HG02840 (cell line): Measurements from ENCODE around the gene CCNB2.
"Not testable (repeated sequence)": the region's sequence is repeated elsewhere in the genome, so short reads cannot be mapped to it uniquely, and the experiment has no call there.

ENCODE experiments used
- ATAC-seq: cut with Tn5 transposase; IDR thresholded peaks from one replicate; pipeline ENCODE4 v1.9.1; 2021; ENCODE audit warnings: mild to moderate bottlenecking, moderate library complexity, moderate number of reproducible peaks; ENCODE audit not compliant: unreplicated experiment, low FRiP score

CCNB2 gene

DNA sequence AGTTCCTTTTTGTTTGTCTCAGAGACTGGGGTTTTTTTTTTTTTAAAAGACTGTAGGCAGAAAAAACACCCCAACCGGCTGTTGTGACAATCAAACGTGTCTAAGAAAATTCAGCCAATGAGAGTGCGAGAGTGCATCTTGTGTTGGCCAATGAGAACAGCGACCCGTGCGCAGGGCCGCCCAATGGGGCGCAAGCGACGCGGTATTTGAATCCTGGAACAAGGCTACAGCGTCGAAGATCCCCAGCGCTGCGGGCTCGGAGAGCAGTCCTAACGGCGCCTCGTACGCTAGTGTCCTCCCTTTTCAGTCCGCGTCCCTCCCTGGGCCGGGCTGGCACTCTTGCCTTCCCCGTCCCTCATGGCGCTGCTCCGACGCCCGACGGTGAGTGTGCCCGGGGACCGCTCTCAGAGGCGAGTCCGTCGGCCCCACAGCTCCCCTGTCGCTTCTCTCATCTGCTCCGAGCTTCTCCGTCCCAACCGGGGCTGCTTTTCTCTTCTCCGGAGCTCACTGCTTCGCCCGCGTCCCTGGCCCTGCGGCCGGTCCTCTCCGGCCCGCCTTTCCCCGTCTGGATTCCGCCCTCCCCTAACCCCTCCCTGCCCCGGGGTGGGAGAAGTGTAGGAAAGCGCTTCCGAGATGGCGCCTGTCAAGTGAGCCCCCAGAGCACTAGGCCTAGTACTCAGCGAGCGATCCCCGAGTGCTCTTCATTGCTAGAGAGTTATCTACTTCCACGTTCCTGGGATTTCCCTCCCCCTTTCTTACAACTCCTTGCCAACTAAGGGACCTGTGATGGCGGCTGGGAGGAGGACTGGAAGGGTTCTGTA lies at the start of gene CCNB2:
TSS of gene CCNB2 (plus strand) at position 235 of the 821 bp plus-strand sequence. CDS start at position 358, 123 bp downstream.
- ATAC-seq = peak; percentile 97

DNA sequence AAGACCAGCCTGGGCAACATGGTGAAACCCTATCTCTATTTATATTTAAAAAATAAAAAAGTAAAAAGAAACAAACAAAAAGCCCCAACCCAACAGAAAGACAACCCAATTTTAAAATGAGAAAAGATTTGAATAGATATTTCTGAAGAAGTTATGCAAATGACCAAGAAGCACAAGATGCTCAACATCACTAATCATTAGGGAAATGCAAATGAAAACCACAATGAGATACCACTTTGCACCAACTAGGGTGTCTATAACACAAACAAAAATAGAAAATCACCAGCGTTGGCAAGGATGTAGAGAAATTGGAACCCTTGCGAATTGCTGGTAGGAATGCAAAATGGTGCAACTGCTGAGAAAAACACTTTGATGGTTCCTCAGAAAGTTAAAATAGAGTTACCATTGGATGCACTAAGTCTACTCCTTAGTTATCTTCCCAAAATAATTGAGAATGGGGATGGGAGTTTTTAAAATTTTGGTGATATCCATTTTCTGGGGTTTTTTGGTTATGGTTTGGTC lies 45.8 kb upstream of the CCNB2 start:
- no peak for ATAC-seq

DNA sequence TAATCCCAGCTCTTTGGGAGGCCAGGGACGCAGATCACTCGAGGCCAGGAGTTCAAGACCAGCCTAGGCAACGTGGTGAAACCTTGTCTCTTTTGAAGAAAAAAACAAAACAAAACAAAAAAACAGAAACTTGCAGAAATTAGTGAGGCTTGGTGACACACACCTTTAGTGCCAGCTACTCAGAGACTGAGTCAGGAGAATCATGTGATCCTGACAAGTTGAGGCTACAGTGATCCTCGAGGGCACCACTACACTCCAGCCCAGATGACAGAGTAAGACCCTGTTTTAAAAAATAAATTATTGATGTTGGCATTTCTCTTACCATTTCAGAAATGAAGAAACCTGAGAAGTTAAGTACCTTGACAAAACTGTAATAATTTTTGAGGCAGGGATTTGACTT lies 44.6 kb upstream of the CCNB2 start:
- ATAC-seq = no peak

DNA sequence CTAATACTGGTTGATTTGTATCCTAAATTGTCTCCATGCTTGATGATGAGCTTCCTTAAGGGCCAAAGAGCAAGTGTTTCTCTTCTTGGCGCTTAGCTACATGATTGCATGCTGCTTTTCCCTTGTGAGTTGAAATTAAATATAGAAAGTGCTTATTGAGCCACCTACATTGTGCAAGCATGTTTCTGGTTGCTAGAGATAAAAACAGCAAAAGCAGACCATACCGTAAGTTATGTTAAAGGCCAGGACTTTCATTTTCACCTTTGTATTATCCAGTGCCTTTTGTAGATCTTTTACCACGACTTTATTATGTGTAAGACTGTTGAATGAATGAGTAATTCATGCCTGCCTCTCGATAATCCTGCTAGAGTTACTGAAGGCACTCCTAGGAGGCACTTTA lies 41.9 kb upstream of the CCNB2 start:
- no peak for ATAC-seq

DNA sequence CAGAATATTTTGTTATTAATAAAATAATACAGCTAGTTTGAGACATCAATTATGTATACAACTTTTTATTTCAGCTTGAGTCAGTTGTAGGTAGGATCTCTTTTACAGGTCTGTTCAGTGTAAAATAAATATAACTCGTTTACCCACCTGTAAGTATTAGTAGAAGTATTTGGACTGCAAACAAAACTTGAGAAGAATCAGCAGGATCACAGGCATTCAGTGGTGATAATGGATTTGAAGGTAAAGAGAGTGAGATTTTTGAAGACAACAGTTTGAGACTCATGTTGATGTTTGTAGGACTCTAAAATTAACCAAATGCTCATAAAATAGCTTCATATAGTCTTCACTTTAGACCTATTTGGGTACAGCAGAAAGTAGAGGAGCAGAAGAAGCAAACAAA lies 35.5 kb upstream of the CCNB2 start:
- no peak for ATAC-seq

DNA sequence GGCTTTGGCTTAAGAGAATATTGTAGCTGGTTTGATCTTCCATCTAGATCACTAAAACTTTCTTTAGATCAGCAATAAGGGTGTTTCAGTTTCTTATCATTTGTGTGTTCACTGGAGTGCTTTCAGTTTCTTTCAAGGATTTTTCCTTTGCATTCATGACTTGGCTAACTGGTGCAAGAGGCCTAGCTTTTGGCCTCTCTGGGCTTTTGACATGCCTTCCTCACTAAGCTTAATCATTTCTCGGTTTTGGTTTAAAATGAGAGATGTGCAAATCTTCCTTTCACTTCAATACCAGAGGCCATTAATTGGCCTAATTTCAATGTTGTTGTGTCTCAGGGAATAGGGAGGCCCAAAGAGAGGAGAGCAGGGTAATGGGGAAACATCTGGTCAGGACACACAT lies 30.3 kb upstream of the CCNB2 start:
- ATAC-seq = no peak

DNA sequence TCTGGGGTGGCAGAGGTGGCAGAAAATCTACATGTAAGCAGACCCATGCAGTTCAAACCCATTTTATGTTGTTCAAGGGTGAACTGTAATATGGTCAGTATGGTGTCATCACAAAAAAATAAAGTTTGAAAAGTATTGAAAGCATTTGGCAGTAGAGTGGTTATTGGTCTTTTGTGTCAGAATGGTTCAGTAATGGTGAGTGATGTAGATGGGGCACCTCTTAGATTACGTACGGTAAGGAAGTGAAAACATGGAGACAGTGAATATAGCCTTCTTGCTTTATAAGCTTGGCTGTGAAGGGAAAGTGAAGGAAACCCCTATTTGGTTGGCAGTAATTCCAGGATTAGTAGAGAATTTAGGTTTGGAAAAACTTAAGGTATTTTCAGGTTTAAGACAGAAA lies 17.2 kb upstream of the CCNB2 start:
- no peak for ATAC-seq

DNA sequence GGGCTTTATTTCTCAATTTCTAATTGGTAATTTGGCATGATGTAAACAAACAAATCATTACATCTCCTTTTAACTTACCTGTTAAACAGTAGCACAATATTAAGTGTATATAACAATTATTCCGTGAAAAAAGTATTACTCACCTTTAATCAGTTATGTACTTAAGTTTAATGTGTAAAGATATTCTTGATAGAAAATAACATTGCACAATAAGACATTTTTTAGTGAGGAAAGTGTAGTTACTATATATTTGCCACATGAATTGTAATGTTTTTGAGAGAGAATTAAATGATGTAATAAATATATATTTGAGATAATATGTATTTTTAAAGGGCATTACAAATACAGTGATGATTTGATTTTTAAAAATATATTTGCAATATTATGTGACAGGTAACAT lies 10.9 kb upstream of the CCNB2 start:
- no peak for ATAC-seq

DNA sequence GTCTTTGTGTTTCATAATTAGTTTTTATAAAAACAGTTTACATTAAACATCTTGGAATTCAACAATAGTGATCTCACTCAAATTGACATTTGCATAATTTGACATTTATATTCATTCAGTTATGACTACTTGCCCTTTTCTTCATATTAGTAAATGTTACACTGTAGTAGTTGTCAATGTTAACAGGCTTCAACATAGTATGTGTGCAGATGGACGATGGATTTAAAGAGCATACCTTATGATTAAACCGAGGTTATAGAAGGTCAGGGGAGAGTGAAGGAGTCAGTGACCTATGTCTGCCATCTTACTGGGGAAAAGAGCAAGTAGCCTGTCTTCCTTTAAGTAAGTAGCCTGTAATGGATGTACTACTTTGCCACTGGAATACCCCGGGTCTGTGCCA lies 8.5 kb upstream of the CCNB2 start:
- ATAC-seq = no peak

DNA sequence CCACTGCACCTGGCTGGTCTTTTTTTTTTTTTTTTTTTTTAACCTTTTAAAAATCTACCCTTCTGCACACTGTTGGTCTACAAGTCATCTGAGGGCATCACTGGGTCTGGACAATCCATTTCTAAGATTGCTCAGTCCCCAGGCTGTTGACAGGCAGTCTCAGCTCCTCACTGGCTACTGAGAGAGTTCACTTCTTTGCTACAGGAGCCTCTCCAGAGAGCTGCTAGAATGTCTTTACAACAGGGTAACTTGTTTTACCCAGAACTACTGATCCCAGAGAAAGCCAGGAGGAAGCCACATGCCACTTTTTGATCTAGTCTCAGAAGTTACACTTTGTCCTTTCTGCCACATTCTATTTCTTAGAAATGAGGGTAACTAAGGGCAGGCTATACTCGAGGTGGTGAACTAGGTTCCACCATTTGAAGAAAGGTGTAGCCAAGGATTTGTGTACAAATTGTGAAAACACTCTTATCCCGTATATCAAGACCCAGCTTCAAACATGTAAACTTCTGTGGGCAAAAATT lies 5.7 kb upstream of the CCNB2 start:
- no peak for ATAC-seq

DNA sequence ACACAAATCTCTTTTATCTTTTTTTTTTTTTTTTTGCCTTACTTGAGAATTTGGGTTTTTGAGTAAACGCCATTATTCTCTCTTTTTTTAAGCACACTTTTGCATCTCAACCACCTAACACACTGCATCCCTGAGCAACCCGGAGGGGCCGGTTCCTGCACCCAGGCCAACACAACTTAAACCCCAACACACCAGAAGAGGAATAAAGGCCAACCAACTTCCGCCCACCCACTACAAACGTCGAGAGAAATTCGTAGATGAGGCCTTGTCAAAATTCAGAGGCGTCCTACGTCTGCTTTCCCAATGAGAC lies 389 bp upstream of the CCNB2 start:
- no peak for ATAC-seq

DNA sequence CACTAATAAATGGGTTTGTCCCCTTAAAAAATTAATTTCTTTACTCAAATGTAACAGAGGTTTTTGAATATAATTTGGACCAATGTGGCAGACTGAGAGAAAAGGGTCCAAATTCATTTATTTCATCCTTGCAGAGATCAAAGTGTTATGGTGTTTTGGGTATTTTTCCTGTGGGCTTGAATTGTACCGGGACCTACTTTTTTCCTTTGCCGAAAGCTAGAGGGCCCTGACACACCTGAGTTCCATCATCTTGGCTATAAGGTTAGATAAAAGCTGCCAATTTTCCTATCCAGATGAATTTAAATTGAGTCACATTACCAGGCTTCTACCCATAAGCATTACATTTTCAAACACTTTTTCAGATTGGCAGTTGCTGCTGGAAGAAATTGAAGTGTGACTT lies 908 bp downstream of the CCNB2 start:
- no peak for ATAC-seq

DNA sequence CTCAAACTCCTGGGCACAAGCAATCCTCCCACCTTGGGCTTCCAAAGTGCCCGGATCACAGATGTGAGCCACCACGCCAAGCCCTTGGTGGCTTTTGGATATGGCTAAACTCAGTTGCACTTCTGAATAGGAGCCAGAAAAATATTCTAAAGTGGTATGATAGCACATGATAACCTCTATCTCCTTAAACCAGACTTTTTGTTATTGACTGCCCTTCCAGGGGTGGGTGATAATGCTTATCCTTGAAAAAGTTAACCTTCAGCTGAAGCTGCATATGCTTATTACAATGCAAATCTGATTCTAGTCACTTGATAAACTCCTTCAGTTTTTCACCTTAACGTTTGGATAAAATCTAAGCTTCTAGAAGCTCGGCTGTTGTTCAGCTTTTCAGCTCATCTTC lies 6.3 kb downstream of the CCNB2 start:
- no peak for ATAC-seq

DNA sequence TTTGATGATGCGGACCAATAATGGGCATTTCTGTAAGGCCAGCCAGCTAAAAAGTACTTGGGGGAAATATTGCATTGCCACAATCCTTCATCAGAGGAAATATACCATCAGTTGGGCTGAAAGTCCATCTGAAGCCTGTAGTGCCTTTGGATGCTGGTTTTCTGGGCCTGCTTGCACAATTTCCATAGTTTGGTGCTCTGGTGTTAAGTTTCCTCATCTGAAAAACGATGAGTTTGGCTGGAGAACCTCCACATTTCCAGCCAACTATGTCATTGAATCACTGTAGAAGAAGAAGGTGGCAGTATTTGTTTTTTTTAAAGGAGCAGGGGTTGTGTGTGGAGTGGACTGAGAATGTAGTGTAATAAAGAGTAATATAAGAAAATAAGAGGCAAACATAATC lies 10.1 kb downstream of the CCNB2 start:
- no peak for ATAC-seq

DNA sequence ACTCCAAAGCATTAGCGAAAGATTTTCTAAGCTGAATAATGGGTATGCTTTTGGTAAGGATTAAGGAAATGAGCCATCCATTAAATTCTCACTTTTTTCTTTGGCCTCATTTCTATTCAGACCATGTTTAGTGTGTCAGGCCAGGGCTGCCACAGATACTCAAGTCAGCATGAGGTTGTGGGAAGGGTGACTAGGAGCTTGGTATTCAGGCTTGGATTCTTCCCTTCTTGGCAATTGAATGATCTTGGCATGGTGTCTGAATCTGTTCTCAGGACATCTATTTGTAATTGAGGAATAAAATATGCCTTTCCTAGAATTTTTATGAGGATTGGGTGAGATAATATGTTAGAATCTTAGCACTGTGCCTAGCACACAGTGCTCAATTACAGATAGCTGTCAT lies 11.2 kb downstream of the CCNB2 start:
- ATAC-seq = no peak

DNA sequence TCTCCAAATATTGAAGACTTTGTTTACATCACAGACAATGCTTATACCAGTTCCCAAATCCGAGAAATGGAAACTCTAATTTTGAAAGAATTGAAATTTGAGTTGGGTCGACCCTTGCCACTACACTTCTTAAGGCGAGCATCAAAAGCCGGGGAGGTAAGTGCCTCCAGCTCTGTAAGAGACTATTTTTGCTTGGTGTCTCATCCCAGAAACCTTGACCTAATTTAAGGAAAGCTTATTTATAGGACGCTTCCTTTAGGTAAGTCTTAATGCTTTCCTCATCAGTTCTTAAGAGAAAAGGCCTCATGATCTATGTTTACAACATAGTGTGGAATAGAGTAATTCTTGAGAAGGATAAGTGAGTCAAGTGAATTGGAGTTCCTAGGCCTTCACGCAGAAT lies 11.8 kb downstream of the CCNB2 start:
- ATAC-seq = no peak

DNA sequence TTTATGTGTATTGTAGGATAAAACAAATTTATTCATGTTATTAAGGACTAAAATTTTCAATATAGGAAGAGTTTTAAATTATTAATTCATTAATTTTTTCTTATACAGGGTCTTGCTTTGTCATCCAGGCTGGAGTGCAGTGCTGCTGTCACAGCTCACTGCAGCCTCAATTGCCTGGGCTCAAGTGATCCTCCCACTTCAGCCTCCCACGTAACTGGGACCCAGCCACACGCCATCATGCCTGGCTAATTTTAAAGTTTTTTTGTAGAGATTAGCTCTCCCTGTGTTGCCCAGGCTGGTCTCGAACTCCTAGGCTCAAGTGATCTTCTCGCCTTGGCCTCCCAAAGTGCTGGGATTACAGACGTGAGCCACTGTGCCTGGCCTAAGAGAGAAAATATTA lies 14.7 kb downstream of the CCNB2 start:
- no peak for ATAC-seq

DNA sequence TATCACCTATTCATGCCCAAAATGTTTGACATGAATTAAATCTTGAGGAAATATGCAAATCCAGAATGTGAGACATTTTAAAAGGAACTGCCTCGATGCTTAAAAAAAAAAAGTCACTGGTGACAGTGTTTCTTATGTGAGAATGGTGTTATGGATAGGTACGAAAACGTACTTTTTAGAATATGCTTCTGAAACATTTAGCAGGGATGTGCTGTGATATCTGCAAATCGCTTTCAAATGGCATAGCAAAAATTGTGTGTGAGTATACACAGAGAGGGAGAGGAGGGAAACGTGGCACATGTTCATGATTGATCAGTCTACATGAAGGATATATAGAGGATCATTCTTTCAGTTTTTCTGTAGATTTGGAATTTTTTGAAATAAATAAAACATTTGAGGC lies 16.0 kb downstream of the CCNB2 start:
- no peak for ATAC-seq

DNA sequence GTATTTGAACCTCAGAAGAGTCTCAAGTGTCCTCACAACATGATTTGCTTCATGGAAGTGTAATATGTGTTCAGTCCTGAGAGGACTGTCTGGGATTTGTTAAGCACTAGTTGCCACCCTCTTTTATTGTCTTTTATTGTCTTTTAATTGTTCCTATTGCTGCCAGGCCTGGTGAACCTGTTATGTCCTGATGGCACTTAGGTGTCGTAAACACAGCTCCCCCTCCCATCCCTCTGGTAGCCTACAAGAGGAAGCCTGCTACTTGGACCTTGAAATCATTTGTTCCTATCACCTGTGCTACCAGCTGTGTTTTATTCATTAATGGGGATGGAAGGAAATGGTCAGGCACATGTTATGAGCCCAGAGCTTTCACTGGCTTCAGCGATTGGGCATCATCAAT lies 19.3 kb downstream of the CCNB2 start:
- ATAC-seq = no peak

DNA sequence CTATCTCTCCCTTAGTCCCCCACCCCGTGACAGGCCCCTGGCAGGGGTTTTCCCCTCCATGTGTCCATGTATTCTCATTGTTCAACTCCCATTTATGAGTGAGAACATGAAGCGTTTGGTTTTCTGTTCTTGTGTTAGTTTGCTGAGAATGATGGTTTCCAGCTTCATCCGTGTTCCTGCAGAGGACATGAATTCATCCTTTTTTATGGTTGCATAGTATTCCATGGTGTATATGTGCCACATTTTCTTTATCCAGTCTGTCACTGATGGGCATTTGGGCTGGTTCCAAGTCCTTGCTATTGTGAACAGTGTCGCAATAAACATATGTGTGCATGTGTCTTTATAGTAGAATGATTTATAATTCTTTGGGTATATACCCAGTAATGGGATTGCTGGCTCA lies 20.7 kb downstream of the CCNB2 start:
- not testable (repeated sequence) for ATAC-seq

DNA sequence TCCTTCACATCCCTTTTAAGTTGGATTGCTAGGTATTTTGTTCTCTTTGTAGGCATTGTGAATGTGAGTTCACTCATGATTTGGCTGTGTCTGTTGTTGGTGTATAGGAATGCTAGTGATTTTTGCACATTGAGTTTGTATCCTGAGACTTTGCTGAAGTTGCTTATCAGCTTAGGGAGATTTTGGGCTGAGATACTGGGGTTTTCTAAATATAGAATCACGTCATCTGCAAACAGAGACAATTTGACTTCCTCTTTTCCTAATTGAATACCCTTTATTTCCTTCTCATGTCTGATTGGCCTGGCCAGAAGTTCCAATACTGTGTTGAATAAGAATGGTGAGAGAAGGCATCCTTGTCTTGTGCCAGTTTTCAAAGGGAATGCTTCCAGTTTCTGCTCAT lies 22.3 kb downstream of the CCNB2 start:
- ATAC-seq = not testable (repeated sequence)

DNA sequence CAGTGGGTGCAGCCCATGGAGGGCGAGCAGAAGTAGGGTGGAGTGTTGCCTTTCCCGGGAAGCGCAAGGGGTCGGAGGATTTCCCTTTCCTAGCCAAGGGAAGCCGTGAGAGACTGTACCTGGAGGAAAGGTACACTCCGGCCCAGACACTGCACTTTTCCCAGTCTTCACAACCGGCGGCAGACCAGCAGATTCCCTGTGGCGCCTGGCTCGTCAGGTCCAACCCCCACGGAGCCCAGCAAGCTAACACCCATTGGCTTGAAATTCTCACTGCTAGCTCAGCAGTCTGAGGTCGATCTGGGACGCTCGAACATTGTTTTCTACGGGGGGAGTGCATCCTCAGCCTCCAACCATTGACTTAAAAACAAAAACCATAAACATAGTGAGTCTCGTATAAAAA lies 26.5 kb downstream of the CCNB2 start:
- ATAC-seq = no peak
